Smooth muscle cell (in vitro differentiated cells): Measurements from ENCODE around the gene IGF1R. TPM values are rescaled to one million over a fixed set of nuclear protein-coding genes. Genes with fewer than 3 reads are reported as not detected.

Experiments
- DNase-seq: peaks from one replicate; lab custom pipeline; 2025; ENCODE audit not compliant: unreplicated experiment; lab: John Stamatoyannopoulos, UW
- H2AFZ ChIP-seq: fragments of 200-600 bp; sonication (generic); 2 replicates; pipeline ENCODE4 v1.6.0; 2016; ENCODE audit warnings: antibody characterized with exemption, low read depth, mild to moderate bottlenecking
- H3F3A ChIP-seq: fragments of 200-600 bp; sonication (generic); 2 replicates; pipeline ENCODE4 v1.6.0; 2017; ENCODE audit warnings: antibody characterized with exemption, low read depth
- H3K27ac ChIP-seq: fragments of 200-600 bp; sonication (generic); 2 replicates; pipeline ENCODE4 v1.5.1; 2016; ENCODE audit warnings: low read depth, mild to moderate bottlenecking
- H3K27me3 ChIP-seq: fragments of 200-600 bp; sonication (generic); 2 replicates; pipeline ENCODE4 v1.6.1; 2016; ENCODE audit warnings: low read depth, mild to moderate bottlenecking
- H3K36me3 ChIP-seq: fragments of 200-600 bp; sonication (generic); 2 replicates; pipeline ENCODE4 v1.5.1; 2016; ENCODE audit warnings: low read depth
- H3K4me1 ChIP-seq: fragments of 200-600 bp; sonication (generic); 2 replicates; pipeline ENCODE4 v1.5.1; 2016; ENCODE audit warnings: low read depth
- H3K4me2 ChIP-seq: fragments of 200-600 bp; sonication (generic); 2 replicates; pipeline ENCODE4 v1.6.0; 2016; ENCODE audit warnings: mild to moderate bottlenecking
- H3K4me3 ChIP-seq: fragments of 200-600 bp; sonication (generic); 2 replicates; pipeline ENCODE4 v1.5.1; 2016; ENCODE audit warnings: mild to moderate bottlenecking
- H3K79me2 ChIP-seq: fragments of 200-600 bp; sonication (generic); 2 replicates; pipeline ENCODE4 v1.6.0; 2016; ENCODE audit warnings: low read depth, mild to moderate bottlenecking
- H3K9ac ChIP-seq: fragments of 200-600 bp; sonication (generic); 2 replicates; pipeline ENCODE4 v1.6.0; 2016; ENCODE audit warnings: low read depth
- H3K9me3 ChIP-seq: fragments of 200-600 bp; sonication (generic); replicated peaks from 2 replicates; pipeline ENCODE4 v1.5.1; 2016; ENCODE audit warnings: low read depth
- H4K20me1 ChIP-seq: fragments of 200-600 bp; sonication (generic); 2 replicates; pipeline ENCODE4 v1.6.0; 2016; ENCODE audit warnings: low read depth
- CTCF ChIP-seq: fragments of 200-600 bp; sonication (generic); IDR thresholded peaks from 2 replicates; pipeline ENCODE4 v1.5.1; 2017; ENCODE audit warnings: borderline replicate concordance, mild to moderate bottlenecking, antibody characterized with exemption; ENCODE audit not compliant: insufficient read depth, poor library complexity, severe bottlenecking
- WGBS: methylation state at CpG from one replicate; pipeline ENCODE4 v1.1.7; 2016; ENCODE audit warnings: low lambda C conversion rate; 5-methylcytosine and 5-hydroxymethylcytosine counted together
- polyA plus RNA-seq: library from polyadenylated mRNA; unstranded; fragments of >200 nt; fragmentation: Nextera tagmentation; extraction: Ambion mirVana; gene quantifications from 2 replicates; pipeline ENCODE4 v1.2.1, GENCODE V29; 2016
- total RNA-seq: library from RNA; depleted of rRNA; stranded (reverse); fragments of >200 nt; gene quantifications from 2 replicates; pipeline ENCODE4 v1.2.3, GENCODE V29; 2014

Gene IGF1R
- total and polyA plus RNA-seq, 2 experiments from 2014 or later = 14.0 to 70.2 TPM

GRCh38 chr15:98884894-98885293, 236.6 kb downstream of the IGF1R start:
- Histone ChIP-seq H3K4me2 (no peak overlapping the region), H3K4me3 (no peak overlapping the region), H3K9me3 (no peaks in the 10 kb centered on the region), H3K27me3 (no peaks in the 10 kb centered on the region), H2AFZ (no peak overlapping the region), H3K4me1 (no peaks in the 10 kb centered on the region), H3K79me2 (peaks cover 94% of the 10 kb centered on the region), H4K20me1 (no peaks in the 10 kb centered on the region), H3F3A (no peaks in the 10 kb centered on the region), H3K9ac (no peak overlapping the region), H3K27ac (no peak overlapping the region), H3K36me3 (no peaks in the 10 kb centered on the region)
- 90% methylated on average over 3 of the region's 3 CpGs for WGBS
- TF ChIP-seq CTCF = no peak
- no peak for DNase-seq

- DNase-seq = no peak
- H2AFZ ChIP-seq = no peak overlapping the region
- H3K9me3 ChIP-seq = no peaks in the 10 kb centered on the region
- H3K36me3 ChIP-seq = no peaks in the 10 kb centered on the region
- peaks cover 7% of the 10 kb centered on the region for H3K4me1 ChIP-seq
- no peak overlapping the region for H3K4me3 ChIP-seq
- no peak overlapping the region for H3K9ac ChIP-seq
- H3K79me2 ChIP-seq = peaks cover 86% of the 10 kb centered on the region
- H4K20me1 ChIP-seq = no peaks in the 10 kb centered on the region
- WGBS = 91% methylated on average over 8 of the region's 8 CpGs
- no peaks in the 10 kb centered on the region for H3K27me3 ChIP-seq
- TF ChIP-seq CTCF = no peak
- H3F3A ChIP-seq = peaks cover 3% of the 10 kb centered on the region
- H3K27ac ChIP-seq = peak overlapping the region; percentile 99
- no peak overlapping the region for H3K4me2 ChIP-seq
These were observed 239.6 kb downstream of the IGF1R start for GRCh38 chr15:98887976-98888375.

- no peak for DNase-seq
- peak overlapping the region; percentile 99 for H3K27ac ChIP-seq
These were observed 240.6 kb downstream of the IGF1R start for GRCh38 chr15:98888820-98889479.

More at GRCh38 chr15:98888820-98889479, 240.6 kb downstream of the IGF1R start:
- 86% methylated on average over 8 of the region's 8 CpGs for WGBS
- Histone ChIP-seq H3K27me3 (no peaks in the 10 kb centered on the region), H3K4me1 (peaks cover 7% of the 10 kb centered on the region), H3K79me2 (peaks cover 80% of the 10 kb centered on the region), H3K9ac (peak overlapping the region; percentile 94), H2AFZ (no peak overlapping the region), H4K20me1 (no peaks in the 10 kb centered on the region), H3K4me3 (no peak overlapping the region), H3F3A (peaks cover 4% of the 10 kb centered on the region), H3K4me2 (peak overlapping the region; percentile 60), H3K9me3 (no peaks in the 10 kb centered on the region), H3K36me3 (no peaks in the 10 kb centered on the region)
- TF ChIP-seq CTCF = no peak
